Measurements from ENCODE around the gene DNPH1.

- no peak for TF ChIP-seq CTCF (conservative IDR thresholded peaks at IDR 0.05; ENCODE audit: low read length)
- no peak for TF ChIP-seq EZH2phosphoT487 (IDR thresholded peaks at IDR 0.05; ENCODE audit: borderline replicate concordance)
These were observed 35.4 kb downstream of the DNPH1 start for GRCh38 chr6:43193929-43194328.
